ENCODE measurements around the gene AKT3. TPM values are rescaled to one million over a fixed set of nuclear protein-coding genes. Genes with fewer than 3 reads are reported as not detected.

Gene AKT3
- total RNA-seq, 4 donors from 2014 or later, result 8.5 to 16.0 (median 15.2) TPM

DNA sequence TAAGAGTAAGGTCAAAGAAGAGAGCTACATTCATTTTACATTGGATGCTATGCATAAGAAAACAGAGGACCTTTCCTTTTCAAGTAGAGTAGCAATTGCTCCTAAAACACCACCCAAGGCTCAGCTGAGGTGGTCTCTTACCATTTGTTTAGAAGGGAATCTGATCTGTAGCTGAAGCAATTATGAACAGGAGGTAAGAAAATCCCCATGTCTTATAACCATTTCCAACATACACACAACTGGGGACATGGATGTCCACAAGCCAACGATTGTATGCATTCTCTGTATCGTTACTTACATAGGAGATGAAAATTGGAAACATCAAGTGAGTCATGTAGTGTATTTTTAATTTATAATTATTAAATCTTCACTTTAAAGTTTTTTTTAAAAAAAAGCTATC is 132.0 kb downstream of the AKT3 start:
- TF ChIP-seq, protein P1, sequence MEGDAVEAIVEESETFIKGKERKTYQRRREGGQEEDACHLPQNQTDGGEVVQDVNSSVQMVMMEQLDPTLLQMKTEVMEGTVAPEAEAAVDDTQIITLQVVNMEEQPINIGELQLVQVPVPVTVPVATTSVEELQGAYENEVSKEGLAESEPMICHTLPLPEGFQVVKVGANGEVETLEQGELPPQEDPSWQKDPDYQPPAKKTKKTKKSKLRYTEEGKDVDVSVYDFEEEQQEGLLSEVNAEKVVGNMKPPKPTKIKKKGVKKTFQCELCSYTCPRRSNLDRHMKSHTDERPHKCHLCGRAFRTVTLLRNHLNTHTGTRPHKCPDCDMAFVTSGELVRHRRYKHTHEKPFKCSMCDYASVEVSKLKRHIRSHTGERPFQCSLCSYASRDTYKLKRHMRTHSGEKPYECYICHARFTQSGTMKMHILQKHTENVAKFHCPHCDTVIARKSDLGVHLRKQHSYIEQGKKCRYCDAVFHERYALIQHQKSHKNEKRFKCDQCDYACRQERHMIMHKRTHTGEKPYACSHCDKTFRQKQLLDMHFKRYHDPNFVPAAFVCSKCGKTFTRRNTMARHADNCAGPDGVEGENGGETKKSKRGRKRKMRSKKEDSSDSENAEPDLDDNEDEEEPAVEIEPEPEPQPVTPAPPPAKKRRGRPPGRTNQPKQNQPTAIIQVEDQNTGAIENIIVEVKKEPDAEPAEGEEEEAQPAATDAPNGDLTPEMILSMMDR (IDR thresholded peaks at IDR 0.05 in 4 of 5, conservative IDR thresholded peaks at IDR 0.05 in 1 of 5), result no peak
- TF ChIP-seq POLR2A (IDR thresholded peaks at IDR 0.05), result no peak
- no peaks in the 10 kb centered on the region for H3K36me3 ChIP-seq
- in situ Hi-C loops (cut with MboI; ENCODE audit: low sequenced_read_pairs in 4 of 4) (loop anchor here in 1 of 4 donors (25.0 kb wide), 1 partner anchor 544 kb away; no protein-coding TSS in a partner anchor), intact Hi-C loops (cut with DNase I; ENCODE audit: low total_unique reads) (no loop called here)
- H3K27me3 ChIP-seq, result no peaks in the 10 kb centered on the region
- H3K27ac ChIP-seq, result no peak overlapping the region
- ATAC-seq, result no peak
- H3K9me3 ChIP-seq, result no peaks in the 10 kb centered on the region
- DNase-seq, result no peak
- peaks cover under 1 to 8% of the 10 kb centered on the region in 2 donors for H3K4me1 ChIP-seq
- H3K4me3 ChIP-seq, result no peak overlapping the region

DNA sequence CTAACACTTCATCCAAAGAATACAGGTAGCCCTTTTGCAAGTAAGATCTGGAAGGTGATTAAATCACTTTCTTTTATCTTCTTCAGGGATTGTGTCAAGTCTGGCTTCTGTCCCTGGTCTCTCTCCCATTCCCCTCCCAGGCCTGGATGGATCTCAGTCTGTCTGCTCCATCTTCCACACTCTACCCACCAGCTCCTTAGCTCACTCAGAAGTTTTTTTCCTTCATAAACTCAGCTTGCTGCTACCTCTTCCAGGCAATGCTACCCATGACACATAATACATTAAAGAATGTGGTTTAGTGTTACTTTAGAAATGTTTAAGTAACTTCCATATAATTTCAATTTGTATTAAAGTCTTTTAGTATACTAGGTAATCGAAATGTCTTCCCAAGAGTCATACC is 133.1 kb downstream of the AKT3 start:
- in situ Hi-C loops (cut with MboI; ENCODE audit: low sequenced_read_pairs in 4 of 4), result loop anchor here in 1 of 4 donors (25.0 kb wide), 1 partner anchor 545 kb away; no protein-coding TSS in a partner anchor
- H3K36me3 ChIP-seq, result no peaks in the 10 kb centered on the region
- no peak for TF ChIP-seq POLR2A (IDR thresholded peaks at IDR 0.05)
- TF ChIP-seq, protein P1 (IDR thresholded peaks at IDR 0.05 in 4 of 5, conservative IDR thresholded peaks at IDR 0.05 in 1 of 5), result no peak
- no peaks in the 10 kb centered on the region for H3K27me3 ChIP-seq
- no peak for ATAC-seq
- no peaks in the 10 kb centered on the region for H3K9me3 ChIP-seq
- no peak overlapping the region for H3K4me3 ChIP-seq
- H3K27ac ChIP-seq, result no peak overlapping the region
- no peak for DNase-seq
- intact Hi-C loops (cut with DNase I; ENCODE audit: low total_unique reads), result no loop called here
- H3K4me1 ChIP-seq, result peaks cover 11 to 19% of the 10 kb centered on the region in 2 donors

DNA sequence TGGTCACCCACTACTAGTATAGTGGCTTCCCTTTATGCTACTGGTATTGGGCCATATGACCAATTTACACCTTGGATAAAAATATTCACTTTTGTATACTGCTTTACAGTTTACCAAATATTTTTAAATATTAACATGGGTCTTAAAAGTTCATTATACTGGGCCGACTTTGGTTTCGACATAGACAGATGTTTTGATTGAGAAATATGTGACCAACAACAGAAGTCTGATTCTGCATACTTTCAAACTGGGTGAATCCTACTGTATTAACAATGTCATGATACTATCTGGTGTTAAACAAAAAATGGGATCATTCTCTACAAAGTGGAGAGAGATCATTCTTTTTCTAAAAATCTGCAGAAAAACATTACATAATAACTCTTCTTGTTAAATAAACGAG is 134.8 kb downstream of the AKT3 start:
- Histone ChIP-seq H3K4me3 (no peak overlapping the region), H3K27me3 (no peaks in the 10 kb centered on the region), H3K9me3 (no peaks in the 10 kb centered on the region), H3K4me1 (peaks cover 13 to 25% of the 10 kb centered on the region in 2 donors), H3K27ac (peak overlapping the region in 2 of 4 donors; percentile 20 to 27), H3K36me3 (no peaks in the 10 kb centered on the region)
- TF ChIP-seq, protein P1 (IDR thresholded peaks at IDR 0.05 in 4 of 5, conservative IDR thresholded peaks at IDR 0.05 in 1 of 5), result no peak
- no peak for TF ChIP-seq POLR2A (IDR thresholded peaks at IDR 0.05)
- no peak for DNase-seq
- intact Hi-C loops (cut with DNase I; ENCODE audit: low total_unique reads), result no loop called here
- in situ Hi-C loops (cut with MboI; ENCODE audit: low sequenced_read_pairs in 4 of 4), result loop anchor here in 1 of 4 donors (25.0 kb wide), 1 partner anchor 547 kb away; no protein-coding TSS in a partner anchor
- ATAC-seq, result peak in 1 of 2 donors; percentile 41

DNA sequence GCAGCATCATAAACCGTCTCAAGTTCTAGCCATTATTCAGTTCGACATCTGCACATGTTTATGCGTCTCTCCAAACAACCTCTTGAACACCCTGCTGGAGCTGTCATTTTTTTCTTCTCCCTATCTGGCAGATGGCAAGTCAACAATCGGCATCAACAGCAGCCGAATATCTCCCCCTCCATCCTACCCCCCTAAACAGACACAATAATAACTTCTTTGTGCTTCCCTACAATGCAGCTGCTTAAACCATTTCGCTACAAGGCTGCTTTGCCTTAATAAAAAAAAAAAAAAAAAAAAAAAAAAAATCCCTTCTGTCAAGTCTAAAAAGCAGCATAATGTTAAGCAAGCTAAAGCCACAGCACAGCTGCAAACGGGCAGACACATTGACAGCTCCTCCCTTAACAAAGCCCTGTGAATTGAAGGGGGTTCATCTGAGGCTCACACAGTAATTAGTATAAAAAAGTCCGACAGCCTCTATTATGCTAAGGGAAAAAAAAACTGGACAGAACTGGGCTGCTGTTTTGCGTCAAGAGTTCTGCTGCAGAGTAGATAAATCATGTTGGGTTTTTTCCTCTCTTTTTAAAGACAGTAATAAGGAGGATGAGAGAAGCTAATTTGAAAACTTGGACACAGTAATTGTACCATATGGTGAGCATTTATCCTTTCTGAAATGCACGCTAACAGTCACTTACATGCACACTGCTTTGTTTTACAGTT is 136.4 kb downstream of the AKT3 start:
- peaks cover 13 to 27% of the 10 kb centered on the region in 2 donors for H3K4me1 ChIP-seq
- H3K36me3 ChIP-seq, result no peaks in the 10 kb centered on the region
- H3K9me3 ChIP-seq, result no peaks in the 10 kb centered on the region
- ATAC-seq (peak; percentile 33 to 63), DNase-seq (no peak)
- H3K27ac ChIP-seq, result no peak overlapping the region
- H3K27me3 ChIP-seq, result no peaks in the 10 kb centered on the region
- intact Hi-C loops (cut with DNase I; ENCODE audit: low total_unique reads) (no loop called here), in situ Hi-C loops (cut with MboI; ENCODE audit: low sequenced_read_pairs in 4 of 4) (loop anchor here in 1 of 4 donors (25.0 kb wide), 1 partner anchor 549 kb away; no protein-coding TSS in a partner anchor)
- TF ChIP-seq POLR2A (IDR thresholded peaks at IDR 0.05), result no peak
- TF ChIP-seq, protein P1 (IDR thresholded peaks at IDR 0.05 in 4 of 5, conservative IDR thresholded peaks at IDR 0.05 in 1 of 5), result no peak
- peak overlapping the region in 1 of 4 donors; percentile 3 for H3K4me3 ChIP-seq

All from gastrocnemius medialis (tissue), 4 donors.